ENCODE data around the gene SPRR5.

The SPRR5 gene

DNA sequence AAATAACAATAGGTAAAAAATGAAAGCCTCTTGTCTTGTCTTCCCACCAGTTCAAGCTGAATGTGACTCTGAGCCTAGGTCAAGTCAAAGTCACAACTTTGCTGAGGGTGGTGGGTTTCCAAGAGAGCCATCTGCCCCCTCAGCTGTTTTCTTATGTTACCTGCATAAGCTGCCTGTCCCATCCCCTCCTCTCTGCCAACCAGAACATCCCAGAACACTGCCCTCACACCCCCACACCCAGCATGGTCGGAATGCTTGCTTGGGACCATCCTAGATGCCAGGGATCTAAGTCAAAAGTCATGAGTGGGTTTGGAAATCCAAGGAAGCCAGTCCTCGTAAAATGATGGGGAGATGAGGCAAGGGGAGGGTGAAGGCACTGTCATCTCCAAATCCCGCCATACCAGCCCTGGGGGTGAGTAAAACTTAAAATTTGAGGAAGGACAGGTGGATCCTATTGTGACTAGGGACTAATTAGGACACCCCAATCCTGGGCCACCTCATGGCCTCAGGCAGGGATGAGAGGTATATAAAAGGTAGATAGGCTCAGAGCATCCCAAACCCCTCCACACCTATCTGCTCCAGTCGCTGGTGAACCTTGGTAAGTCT lies at the start of gene SPRR5:
Gene SPRR5 (plus strand): TSS at position 556 of the 606 bp plus-strand sequence. CDS start 1,349 bp downstream, outside the sequence.
- TF ChIP-seq CTCF (IDR thresholded peaks at IDR 0.05; ENCODE audit: low read depth, low read length, missing control alignments), result no peak
- in situ Hi-C loops (cut with HindIII; ENCODE audit: low sequenced_read_pairs), result no loop called here
- no peak for DNase-seq (ENCODE audit: low read depth)
- no peak within 1 kb of the TSS for H3K4me3 ChIP-seq (ENCODE audit: low read depth, low read length)

- H3K4me3 ChIP-seq (ENCODE audit: low read depth, low read length), result no peak overlapping the region
- in situ Hi-C loops (cut with HindIII; ENCODE audit: low sequenced_read_pairs), result no loop called here
- no peak for TF ChIP-seq CTCF (IDR thresholded peaks at IDR 0.05; ENCODE audit: low read depth, low read length, missing control alignments)
- DNase-seq (ENCODE audit: low read depth), result no peak
Observed at GRCh38 chr1:152899027-152899426, 48.0 kb upstream of the SPRR5 start.

- DNase-seq (ENCODE audit: low read depth), result no peak
- no peak overlapping the region for H3K4me3 ChIP-seq (ENCODE audit: low read depth, low read length)
- no peak for TF ChIP-seq CTCF (IDR thresholded peaks at IDR 0.05; ENCODE audit: low read depth, low read length, missing control alignments)
- in situ Hi-C loops (cut with HindIII; ENCODE audit: low sequenced_read_pairs), result no loop called here
Observed at GRCh38 chr1:152899883-152900282, 47.1 kb upstream of the SPRR5 start.

- in situ Hi-C loops (cut with HindIII; ENCODE audit: low sequenced_read_pairs), result no loop called here
Observed at GRCh38 chr1:152901631-152902030, 45.4 kb upstream of the SPRR5 start.

GRCh38 chr1:152902636-152903035 lies 44.4 kb upstream of the SPRR5 start:
- no peak for TF ChIP-seq CTCF (IDR thresholded peaks at IDR 0.05; ENCODE audit: low read depth, low read length, missing control alignments)
- in situ Hi-C loops (cut with HindIII; ENCODE audit: low sequenced_read_pairs), result no loop called here
- DNase-seq (ENCODE audit: low read depth), result no peak
- H3K4me3 ChIP-seq (ENCODE audit: low read depth, low read length), result no peak overlapping the region

More at GRCh38 chr1:152901631-152902030, 45.4 kb upstream of the SPRR5 start:
- no peak for DNase-seq (ENCODE audit: low read depth)
- H3K4me3 ChIP-seq (ENCODE audit: low read depth, low read length), result no peak overlapping the region
- no peak for TF ChIP-seq CTCF (IDR thresholded peaks at IDR 0.05; ENCODE audit: low read depth, low read length, missing control alignments)

- no peak overlapping the region for H3K4me3 ChIP-seq (ENCODE audit: low read depth, low read length)
- DNase-seq (ENCODE audit: low read depth), result no peak
- TF ChIP-seq CTCF (IDR thresholded peaks at IDR 0.05; ENCODE audit: low read depth, low read length, missing control alignments), result no peak
- in situ Hi-C loops (cut with HindIII; ENCODE audit: low sequenced_read_pairs), result no loop called here
Observed at GRCh38 chr1:152904688-152905440, 42.1 kb upstream of the SPRR5 start.

Data from astrocyte of the cerebellum (primary cell).